H1 (cell line): ENCODE measurements around the gene ETF1. TPM values are rescaled to one million over a fixed set of nuclear protein-coding genes. Genes with fewer than 3 reads are reported as not detected.

Experiments used
- CREB1 ChIP-seq: IDR thresholded peaks from 2 replicates; pipeline ENCODE4 v1.6.1; 2012; ENCODE audit warnings: inconsistent platforms
- HDAC2 ChIP-seq, 2 experiments: fragments of 300-600 bp in 1 of 2; sonication (generic) in 1 of 2; IDR thresholded peaks; 2 replicates each; pipeline ENCODE4 v1.6.1; 2011 to 2012; ENCODE audit warnings: low read depth in 2 of 2, low read length in 2 of 2, mild to moderate bottlenecking in 2 of 2, moderate library complexity in 2 of 2, borderline replicate concordance in 1 of 2, inconsistent platforms in 1 of 2
- RNF2 ChIP-seq: fragments of 200-900, 300-1000 bp; sonication (generic); IDR thresholded peaks from 2 replicates; pipeline ENCODE4 v1.7.1; 2016; ENCODE audit warnings: borderline replicate concordance, low read depth, mild to moderate bottlenecking, antibody characterized with exemption, low read length; ENCODE audit not compliant: poor library complexity, severe bottlenecking; ENCODE audit errors: missing control alignments
- RXRA ChIP-seq: IDR thresholded peaks from 2 replicates; pipeline ENCODE4 v1.6.1; 2011; ENCODE audit warnings: low read depth, mild to moderate bottlenecking, low read length, moderate library complexity; ENCODE audit not compliant: insufficient read depth
- TAF1 ChIP-seq: IDR thresholded peaks from 2 replicates; pipeline ENCODE4 v1.6.1; 2011; ENCODE audit warnings: mild to moderate bottlenecking, low read depth, low read length
- TAF7 ChIP-seq: optimal IDR thresholded peaks from 2 replicates; pipeline ENCODE3; 2011; ENCODE audit warnings: low read depth, mild to moderate bottlenecking, inconsistent platforms, low read length, moderate library complexity, borderline replicate concordance
- polyA plus RNA-seq, 7 experiments: library from polyadenylated mRNA; depleted of rRNA in 3 of 7; stranded (reverse) in 5 of 7; unstranded in 2 of 7; fragments of >200 nt in 5 of 7; fragments of 200-250 nt in 2 of 7; gene quantifications; 1 replicate in 5 of 7; 2 replicates in 1 of 7; 4 replicates in 1 of 7; pipeline versions ENCODE4 v1.2.1 to v1.2.3, GENCODE V29; 2011 to 2013; ENCODE audit warnings: missing spikeins in 2 of 7, mixed read lengths in 2 of 7
- total RNA-seq: library from RNA; stranded (reverse); fragmentation: NEBNext Ultra II Directional; extraction: Animal tissue kit (Norgen Biotek cat#: 25700); gene quantifications from 2 replicates; pipeline ENCODE4 v1.2.1, GENCODE V29; 2021
- TF ChIP-seq, protein P1 (sequence below): fragments of 300-600 bp; sonication (generic); IDR thresholded peaks from 2 replicates; pipeline ENCODE4 v1.7.1; 2012; ENCODE audit warnings: low read length, moderate library complexity, mild to moderate bottlenecking, inconsistent platforms; ENCODE audit not compliant: insufficient replicate concordance
- TF ChIP-seq, protein P2 (sequence below): IDR thresholded peaks from 2 replicates; pipeline ENCODE4 v1.6.1; 2011; ENCODE audit warnings: low read length, improper control_type of control experiment

Gene ETF1
- total and polyA plus RNA-seq, 2 of the 8 experiments (the other 6 are each of a cell fraction or from before 2014, with no cell fraction given), result 50.5 to 168 TPM

DNA sequence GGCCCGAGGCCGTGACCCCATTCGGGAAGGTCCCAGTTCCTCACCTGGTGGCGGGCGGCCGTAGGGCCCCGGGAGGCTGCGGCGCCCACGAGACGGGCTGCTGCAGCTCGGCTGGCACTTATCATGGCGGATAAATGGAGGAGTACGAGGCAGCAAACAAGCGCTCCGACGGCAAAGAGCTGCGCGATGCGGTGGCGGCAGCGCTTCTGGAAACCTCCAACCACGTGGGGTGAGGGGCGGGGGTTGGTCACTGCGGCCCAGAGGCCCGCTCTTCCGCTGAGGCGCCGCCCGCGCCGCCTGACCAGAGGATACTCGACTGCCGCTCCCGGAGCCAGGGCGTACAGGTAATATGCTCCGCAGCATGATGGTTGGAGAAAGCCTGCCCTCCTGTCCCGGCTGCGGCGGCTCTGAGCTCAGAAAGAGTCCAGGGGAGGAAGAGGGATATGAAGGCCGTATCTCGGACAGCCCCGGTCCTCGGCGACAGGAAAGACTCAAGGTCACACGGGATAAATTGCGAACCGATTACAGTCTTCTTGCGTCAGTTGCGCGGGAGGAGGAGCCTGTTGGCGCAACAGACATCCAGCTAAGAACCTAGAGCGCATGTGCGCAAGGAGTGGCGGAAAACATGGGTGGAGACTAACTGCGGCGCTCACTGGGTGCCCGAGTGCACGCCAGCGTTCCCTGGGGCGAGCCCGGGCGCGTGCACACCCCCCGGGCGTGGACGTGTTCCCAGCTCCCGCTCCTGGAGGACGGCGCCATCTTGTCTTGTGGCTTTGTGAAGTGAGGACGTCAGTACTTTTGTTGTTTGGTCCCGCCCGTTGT, 32.4 kb upstream of the ETF1 start, which contains the start of gene HSPA9 (continued):
- TF ChIP-seq, protein P1, sequence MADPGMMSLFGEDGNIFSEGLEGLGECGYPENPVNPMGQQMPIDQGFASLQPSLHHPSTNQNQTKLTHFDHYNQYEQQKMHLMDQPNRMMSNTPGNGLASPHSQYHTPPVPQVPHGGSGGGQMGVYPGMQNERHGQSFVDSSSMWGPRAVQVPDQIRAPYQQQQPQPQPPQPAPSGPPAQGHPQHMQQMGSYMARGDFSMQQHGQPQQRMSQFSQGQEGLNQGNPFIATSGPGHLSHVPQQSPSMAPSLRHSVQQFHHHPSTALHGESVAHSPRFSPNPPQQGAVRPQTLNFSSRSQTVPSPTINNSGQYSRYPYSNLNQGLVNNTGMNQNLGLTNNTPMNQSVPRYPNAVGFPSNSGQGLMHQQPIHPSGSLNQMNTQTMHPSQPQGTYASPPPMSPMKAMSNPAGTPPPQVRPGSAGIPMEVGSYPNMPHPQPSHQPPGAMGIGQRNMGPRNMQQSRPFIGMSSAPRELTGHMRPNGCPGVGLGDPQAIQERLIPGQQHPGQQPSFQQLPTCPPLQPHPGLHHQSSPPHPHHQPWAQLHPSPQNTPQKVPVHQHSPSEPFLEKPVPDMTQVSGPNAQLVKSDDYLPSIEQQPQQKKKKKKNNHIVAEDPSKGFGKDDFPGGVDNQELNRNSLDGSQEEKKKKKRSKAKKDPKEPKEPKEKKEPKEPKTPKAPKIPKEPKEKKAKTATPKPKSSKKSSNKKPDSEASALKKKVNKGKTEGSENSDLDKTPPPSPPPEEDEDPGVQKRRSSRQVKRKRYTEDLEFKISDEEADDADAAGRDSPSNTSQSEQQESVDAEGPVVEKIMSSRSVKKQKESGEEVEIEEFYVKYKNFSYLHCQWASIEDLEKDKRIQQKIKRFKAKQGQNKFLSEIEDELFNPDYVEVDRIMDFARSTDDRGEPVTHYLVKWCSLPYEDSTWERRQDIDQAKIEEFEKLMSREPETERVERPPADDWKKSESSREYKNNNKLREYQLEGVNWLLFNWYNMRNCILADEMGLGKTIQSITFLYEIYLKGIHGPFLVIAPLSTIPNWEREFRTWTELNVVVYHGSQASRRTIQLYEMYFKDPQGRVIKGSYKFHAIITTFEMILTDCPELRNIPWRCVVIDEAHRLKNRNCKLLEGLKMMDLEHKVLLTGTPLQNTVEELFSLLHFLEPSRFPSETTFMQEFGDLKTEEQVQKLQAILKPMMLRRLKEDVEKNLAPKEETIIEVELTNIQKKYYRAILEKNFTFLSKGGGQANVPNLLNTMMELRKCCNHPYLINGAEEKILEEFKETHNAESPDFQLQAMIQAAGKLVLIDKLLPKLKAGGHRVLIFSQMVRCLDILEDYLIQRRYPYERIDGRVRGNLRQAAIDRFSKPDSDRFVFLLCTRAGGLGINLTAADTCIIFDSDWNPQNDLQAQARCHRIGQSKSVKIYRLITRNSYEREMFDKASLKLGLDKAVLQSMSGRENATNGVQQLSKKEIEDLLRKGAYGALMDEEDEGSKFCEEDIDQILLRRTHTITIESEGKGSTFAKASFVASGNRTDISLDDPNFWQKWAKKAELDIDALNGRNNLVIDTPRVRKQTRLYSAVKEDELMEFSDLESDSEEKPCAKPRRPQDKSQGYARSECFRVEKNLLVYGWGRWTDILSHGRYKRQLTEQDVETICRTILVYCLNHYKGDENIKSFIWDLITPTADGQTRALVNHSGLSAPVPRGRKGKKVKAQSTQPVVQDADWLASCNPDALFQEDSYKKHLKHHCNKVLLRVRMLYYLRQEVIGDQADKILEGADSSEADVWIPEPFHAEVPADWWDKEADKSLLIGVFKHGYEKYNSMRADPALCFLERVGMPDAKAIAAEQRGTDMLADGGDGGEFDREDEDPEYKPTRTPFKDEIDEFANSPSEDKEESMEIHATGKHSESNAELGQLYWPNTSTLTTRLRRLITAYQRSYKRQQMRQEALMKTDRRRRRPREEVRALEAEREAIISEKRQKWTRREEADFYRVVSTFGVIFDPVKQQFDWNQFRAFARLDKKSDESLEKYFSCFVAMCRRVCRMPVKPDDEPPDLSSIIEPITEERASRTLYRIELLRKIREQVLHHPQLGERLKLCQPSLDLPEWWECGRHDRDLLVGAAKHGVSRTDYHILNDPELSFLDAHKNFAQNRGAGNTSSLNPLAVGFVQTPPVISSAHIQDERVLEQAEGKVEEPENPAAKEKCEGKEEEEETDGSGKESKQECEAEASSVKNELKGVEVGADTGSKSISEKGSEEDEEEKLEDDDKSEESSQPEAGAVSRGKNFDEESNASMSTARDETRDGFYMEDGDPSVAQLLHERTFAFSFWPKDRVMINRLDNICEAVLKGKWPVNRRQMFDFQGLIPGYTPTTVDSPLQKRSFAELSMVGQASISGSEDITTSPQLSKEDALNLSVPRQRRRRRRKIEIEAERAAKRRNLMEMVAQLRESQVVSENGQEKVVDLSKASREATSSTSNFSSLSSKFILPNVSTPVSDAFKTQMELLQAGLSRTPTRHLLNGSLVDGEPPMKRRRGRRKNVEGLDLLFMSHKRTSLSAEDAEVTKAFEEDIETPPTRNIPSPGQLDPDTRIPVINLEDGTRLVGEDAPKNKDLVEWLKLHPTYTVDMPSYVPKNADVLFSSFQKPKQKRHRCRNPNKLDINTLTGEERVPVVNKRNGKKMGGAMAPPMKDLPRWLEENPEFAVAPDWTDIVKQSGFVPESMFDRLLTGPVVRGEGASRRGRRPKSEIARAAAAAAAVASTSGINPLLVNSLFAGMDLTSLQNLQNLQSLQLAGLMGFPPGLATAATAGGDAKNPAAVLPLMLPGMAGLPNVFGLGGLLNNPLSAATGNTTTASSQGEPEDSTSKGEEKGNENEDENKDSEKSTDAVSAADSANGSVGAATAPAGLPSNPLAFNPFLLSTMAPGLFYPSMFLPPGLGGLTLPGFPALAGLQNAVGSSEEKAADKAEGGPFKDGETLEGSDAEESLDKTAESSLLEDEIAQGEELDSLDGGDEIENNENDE, result no peak
- TF ChIP-seq HDAC2 (IDR thresholded peaks at IDR 0.05; ENCODE audit: borderline replicate concordance in 1 of 2, low read depth in 2 of 2, low read length in 2 of 2), result peak; percentile 93 to 99; a peak in 2 of 4 replicates
- peak; percentile 75 for TF ChIP-seq CREB1
- peak; percentile 94 for TF ChIP-seq TAF1
- no peak for TF ChIP-seq RNF2
- TF ChIP-seq, protein P2, sequence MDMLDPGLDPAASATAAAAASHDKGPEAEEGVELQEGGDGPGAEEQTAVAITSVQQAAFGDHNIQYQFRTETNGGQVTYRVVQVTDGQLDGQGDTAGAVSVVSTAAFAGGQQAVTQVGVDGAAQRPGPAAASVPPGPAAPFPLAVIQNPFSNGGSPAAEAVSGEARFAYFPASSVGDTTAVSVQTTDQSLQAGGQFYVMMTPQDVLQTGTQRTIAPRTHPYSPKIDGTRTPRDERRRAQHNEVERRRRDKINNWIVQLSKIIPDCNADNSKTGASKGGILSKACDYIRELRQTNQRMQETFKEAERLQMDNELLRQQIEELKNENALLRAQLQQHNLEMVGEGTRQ, result peak; percentile 77
- peak; percentile 95 for TF ChIP-seq TAF7
- no peak for TF ChIP-seq RXRA
